A549 (cell line): ENCODE results near the gene ARL8B.

ENCODE experiments used
- CBX8 ChIP-seq: fragments of 200-600 bp; sonication (generic); IDR thresholded peaks from 2 replicates; pipeline ENCODE4 v1.6.1; 2016
- EHMT2 ChIP-seq: fragments of 200-600 bp; sonication (generic); IDR thresholded peaks from 2 replicates; pipeline ENCODE4 v1.6.1; 2016; ENCODE audit warnings: antibody characterized with exemption, low read depth, mild to moderate bottlenecking, moderate library complexity
- KDM1A ChIP-seq: fragments of 200-600 bp; sonication (generic); IDR thresholded peaks from 2 replicates; pipeline ENCODE4 v1.6.1; 2016; ENCODE audit warnings: low read depth, mild to moderate bottlenecking
- MAFK ChIP-seq: fragments of 450-650 bp; IDR thresholded peaks from 2 replicates; pipeline ENCODE4 v1.6.1; 2014; ENCODE audit not compliant: partially characterized antibody
- MAZ ChIP-seq: fragments of 150-350 bp; IDR thresholded peaks from 2 replicates; pipeline ENCODE4 v1.6.1; 2014; ENCODE audit warnings: antibody characterized with exemption, low read depth, low read length, borderline replicate concordance
- MYC ChIP-seq: IDR thresholded peaks from 2 replicates; pipeline ENCODE4 v1.6.1; 2012; ENCODE audit warnings: mild to moderate bottlenecking, inconsistent platforms, low read length, improper control_type of control experiment, borderline replicate concordance
- POLR2A ChIP-seq: IDR thresholded peaks from 2 replicates; pipeline ENCODE4 v1.6.1; 2012; ENCODE audit warnings: mild to moderate bottlenecking, low read length
- RAD21 ChIP-seq, 2 experiments: fragments of >200 bp in 1 of 2; sonication (Bioruptor Twin) in 1 of 2; formaldehyde crosslinking in 1 of 2; IDR thresholded peaks in 1 of 2; conservative IDR thresholded peaks in 1 of 2; 2 replicates in 1 of 2; 3 replicates in 1 of 2; pipeline ENCODE4 v1.6.1; 2012 to 2018; ENCODE audit warnings: inconsistent platforms in 1 of 2
- SMC3 ChIP-seq: fragments of >200 bp; sonication (Bioruptor Twin); formaldehyde crosslinking; IDR thresholded peaks from 3 replicates; pipeline ENCODE4 v1.6.1; 2018; ENCODE audit warnings: inconsistent platforms
- ZFP36 ChIP-seq: fragments of 450-650 bp; IDR thresholded peaks from 2 replicates; pipeline ENCODE4 v1.6.1; 2014; ENCODE audit warnings: borderline replicate concordance; ENCODE audit not compliant: partially characterized antibody
- TF ChIP-seq, protein P1 (sequence below): fragments of >200 bp; sonication (Bioruptor Twin); formaldehyde crosslinking; IDR thresholded peaks from 3 replicates; pipeline ENCODE4 v1.5.1; 2016
- TF ChIP-seq, protein P2 (sequence below): IDR thresholded peaks from 2 replicates; pipeline ENCODE4 v1.6.1; 2012; ENCODE audit warnings: low read depth, borderline replicate concordance
- TF ChIP-seq, protein P3 (sequence below): fragments of 150-350 bp; IDR thresholded peaks from 2 replicates; pipeline ENCODE4 v1.6.1; 2014; ENCODE audit warnings: low read depth, mild to moderate bottlenecking, low read length

DNA sequence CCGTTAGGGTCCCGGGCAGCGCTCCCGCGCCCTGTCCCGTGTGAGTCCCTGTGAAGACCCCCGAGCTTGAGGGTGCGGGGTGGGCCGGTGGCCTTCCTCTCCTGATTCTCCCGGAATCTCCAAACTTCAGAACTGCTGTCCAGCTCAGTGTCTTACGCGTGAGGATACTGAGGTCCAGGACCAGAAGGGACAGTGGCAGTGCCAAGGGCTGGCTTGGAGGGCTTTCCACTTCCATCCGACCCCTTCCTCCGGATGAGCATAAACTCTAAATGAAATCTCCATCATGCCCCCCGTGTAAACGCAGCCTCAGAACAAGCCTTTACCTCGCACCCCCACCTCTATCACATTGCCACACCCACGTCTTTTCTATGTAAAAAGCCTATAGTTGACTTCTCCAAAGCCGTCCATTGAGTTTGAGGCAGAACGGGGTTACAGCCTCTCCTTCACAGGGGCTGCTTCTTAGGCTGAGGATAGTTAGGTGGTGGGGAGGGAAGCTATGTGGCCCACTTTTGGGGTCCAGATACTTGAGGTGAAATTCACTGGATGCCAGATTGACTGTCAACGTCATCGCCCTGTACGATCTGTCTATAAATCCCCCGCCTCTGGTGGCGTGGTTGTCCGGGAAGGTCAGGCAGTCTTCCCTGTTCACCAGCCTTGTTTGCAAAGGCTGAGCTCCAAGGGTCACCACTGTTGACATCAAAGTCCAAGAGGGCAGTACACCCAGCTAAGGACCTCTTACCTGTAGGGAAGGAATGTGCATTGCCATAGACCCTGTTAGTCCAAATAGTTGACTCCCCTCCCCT, 66.5 kb downstream of the ARL8B start:
- TF ChIP-seq, protein P1, sequence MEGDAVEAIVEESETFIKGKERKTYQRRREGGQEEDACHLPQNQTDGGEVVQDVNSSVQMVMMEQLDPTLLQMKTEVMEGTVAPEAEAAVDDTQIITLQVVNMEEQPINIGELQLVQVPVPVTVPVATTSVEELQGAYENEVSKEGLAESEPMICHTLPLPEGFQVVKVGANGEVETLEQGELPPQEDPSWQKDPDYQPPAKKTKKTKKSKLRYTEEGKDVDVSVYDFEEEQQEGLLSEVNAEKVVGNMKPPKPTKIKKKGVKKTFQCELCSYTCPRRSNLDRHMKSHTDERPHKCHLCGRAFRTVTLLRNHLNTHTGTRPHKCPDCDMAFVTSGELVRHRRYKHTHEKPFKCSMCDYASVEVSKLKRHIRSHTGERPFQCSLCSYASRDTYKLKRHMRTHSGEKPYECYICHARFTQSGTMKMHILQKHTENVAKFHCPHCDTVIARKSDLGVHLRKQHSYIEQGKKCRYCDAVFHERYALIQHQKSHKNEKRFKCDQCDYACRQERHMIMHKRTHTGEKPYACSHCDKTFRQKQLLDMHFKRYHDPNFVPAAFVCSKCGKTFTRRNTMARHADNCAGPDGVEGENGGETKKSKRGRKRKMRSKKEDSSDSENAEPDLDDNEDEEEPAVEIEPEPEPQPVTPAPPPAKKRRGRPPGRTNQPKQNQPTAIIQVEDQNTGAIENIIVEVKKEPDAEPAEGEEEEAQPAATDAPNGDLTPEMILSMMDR = no peak
- TF ChIP-seq CBX8 (no peak), EHMT2 (no peak), RAD21 (conservative IDR thresholded peaks at IDR 0.05 in 1 of 2, IDR thresholded peaks at IDR 0.05 in 1 of 2) (no peak), SMC3 (no peak), ZFP36 (no peak), MYC (no peak), MAZ (no peak), KDM1A (no peak), POLR2A (no peak), MAFK (no peak)
- TF ChIP-seq, protein P2, sequence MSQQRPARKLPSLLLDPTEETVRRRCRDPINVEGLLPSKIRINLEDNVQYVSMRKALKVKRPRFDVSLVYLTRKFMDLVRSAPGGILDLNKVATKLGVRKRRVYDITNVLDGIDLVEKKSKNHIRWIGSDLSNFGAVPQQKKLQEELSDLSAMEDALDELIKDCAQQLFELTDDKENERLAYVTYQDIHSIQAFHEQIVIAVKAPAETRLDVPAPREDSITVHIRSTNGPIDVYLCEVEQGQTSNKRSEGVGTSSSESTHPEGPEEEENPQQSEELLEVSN = no peak
- TF ChIP-seq, protein P3, sequence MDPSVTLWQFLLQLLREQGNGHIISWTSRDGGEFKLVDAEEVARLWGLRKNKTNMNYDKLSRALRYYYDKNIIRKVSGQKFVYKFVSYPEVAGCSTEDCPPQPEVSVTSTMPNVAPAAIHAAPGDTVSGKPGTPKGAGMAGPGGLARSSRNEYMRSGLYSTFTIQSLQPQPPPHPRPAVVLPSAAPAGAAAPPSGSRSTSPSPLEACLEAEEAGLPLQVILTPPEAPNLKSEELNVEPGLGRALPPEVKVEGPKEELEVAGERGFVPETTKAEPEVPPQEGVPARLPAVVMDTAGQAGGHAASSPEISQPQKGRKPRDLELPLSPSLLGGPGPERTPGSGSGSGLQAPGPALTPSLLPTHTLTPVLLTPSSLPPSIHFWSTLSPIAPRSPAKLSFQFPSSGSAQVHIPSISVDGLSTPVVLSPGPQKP = no peak
